A549 treated with Mapracorat at 1 μM for 4 hours (cell line): ENCODE results near the gene HYAL3. TPM values are rescaled to one million over a fixed set of nuclear protein-coding genes. Genes with fewer than 3 reads are reported as not detected.

Experiments used
- total RNA-seq: library from RNA; stranded (reverse); fragments of 200-300 nt; extraction: Qiagen RNA extraction; gene quantifications from 5 replicates; pipeline ENCODE4 v1.2.3, GENCODE V29; 2022

The HYAL3 gene
- total RNA-seq, result 7.0 to 10.7 TPM (median 9.1 TPM) in 5 replicates

GRCh38 chr3:50298836-50299637 is at the start of gene HYAL3, which contains the start of gene NAA80:
TSS of gene HYAL3 (minus strand) at chr3:50299405. CDS start at chr3:50295602, 3,803 bp downstream.
TSS of gene NAA80 (minus strand) at chr3:50299405. CDS start at chr3:50297463, 1,942 bp downstream.

GRCh38 chr3:50345586-50346234 is 46.5 kb upstream of the HYAL3 start, which contains the start of gene ZMYND10:
TSS of gene ZMYND10 (minus strand) at chr3:50345732. CDS start at chr3:50345579, 153 bp downstream.

GRCh38 chr3:50340448-50341329 is 41.5 kb upstream of the HYAL3 start, which contains the start of gene RASSF1:
TSS of gene RASSF1 (minus strand) at chr3:50340836. CDS start at chr3:50340805, 31 bp downstream.

GRCh38 chr3:50327943-50328691 is 28.9 kb upstream of the HYAL3 start, which contains the start of gene TUSC2:
TSS of gene TUSC2 (minus strand) at chr3:50328223. CDS start at chr3:50328099, 124 bp downstream.

GRCh38 chr3:50322386-50323091 is 23.3 kb upstream of the HYAL3 start, which contains the start of gene HYAL2:
TSS of gene HYAL2 (minus strand) at chr3:50322745. CDS start at chr3:50320489, 2,256 bp downstream.

GRCh38 chr3:50303013-50303815 is 4.0 kb upstream of the HYAL3 start, which contains the start of gene HYAL1:
TSS of gene HYAL1 (minus strand) at chr3:50303574. CDS start at chr3:50302956, 618 bp downstream.

GRCh38 chr3:50292159-50293078 is 6.8 kb downstream of the HYAL3 start, which contains the start of gene IFRD2:
TSS of gene IFRD2 (minus strand) at chr3:50292429. CDS start at chr3:50292274, 155 bp downstream.

GRCh38 chr3:50278880-50279224 is 20.4 kb downstream of the HYAL3 start, which contains the start of gene LSMEM2:
TSS of gene LSMEM2 (plus strand) at chr3:50279087. CDS start at chr3:50279114, 27 bp downstream.

GRCh38 chr3:50268703-50269451 is 30.3 kb downstream of the HYAL3 start, which contains the start of gene SEMA3B:
TSS of gene SEMA3B (plus strand) at chr3:50269147. CDS start at chr3:50269241, 94 bp downstream.

Other genes with a start within 250 kb of the HYAL3 start
- gene RBM5, start 210.5 kb downstream of the HYAL3 start, total RNA-seq, result 29.4 to 37.8 TPM (median 34.5 TPM) in 5 replicates
- 11.5 to 17.8 TPM (median 16.4 TPM) in 5 replicates for gene SEMA3F, start 144.1 kb downstream of the HYAL3 start, total RNA-seq
- gene GNAT1, start 107.8 kb downstream of the HYAL3 start, total RNA-seq, result 0.05 to 0.31 TPM in 2 of 5 replicates, not detected in the others
- gene SLC38A3, start 94.1 kb downstream of the HYAL3 start, total RNA-seq, result 0.08 to 0.22 TPM (median 0.16 TPM) in 3 of 5 replicates, not detected in the others
- gene GNAI2, start 63.2 kb downstream of the HYAL3 start, total RNA-seq, result 35.1 to 46.7 TPM (median 45.2 TPM) in 5 replicates
- gene SEMA3B, start 30.3 kb downstream of the HYAL3 start, total RNA-seq, result 5.3 to 9.6 TPM (median 8.3 TPM) in 5 replicates
- 0.11 TPM in 1 of 5 replicates, not detected in the others for gene LSMEM2, start 20.3 kb downstream of the HYAL3 start, total RNA-seq
- gene IFRD2, start 7.0 kb downstream of the HYAL3 start, total RNA-seq, result 73.8 to 101 TPM (median 96.0 TPM) in 5 replicates
- gene NAA80, start within 50 bp of the HYAL3 start, total RNA-seq, result 4.9 to 7.9 TPM (median 6.4 TPM) in 5 replicates
- gene HYAL1, start 4.2 kb upstream of the HYAL3 start, total RNA-seq, result 0.32 to 1.00 TPM (median 0.61 TPM) in 5 replicates
- gene HYAL2, start 23.3 kb upstream of the HYAL3 start, total RNA-seq, result 21.2 to 32.4 TPM (median 31.5 TPM) in 5 replicates
- gene TUSC2, start 28.8 kb upstream of the HYAL3 start, total RNA-seq, result 25.0 to 42.3 TPM (median 40.7 TPM) in 5 replicates
- 16.1 to 20.9 TPM (median 20.4 TPM) in 5 replicates for gene RASSF1, start 41.4 kb upstream of the HYAL3 start, total RNA-seq
- 1.1 to 1.3 TPM (median 1.2 TPM) in 5 replicates for gene ZMYND10, start 46.3 kb upstream of the HYAL3 start, total RNA-seq
- 12.4 to 14.6 TPM (median 13.9 TPM) in 5 replicates for gene NPRL2, start 51.4 kb upstream of the HYAL3 start, total RNA-seq
- 14.1 to 20.6 TPM (median 20.1 TPM) in 5 replicates for gene CYB561D2, start 51.5 kb upstream of the HYAL3 start, total RNA-seq
- 35.5 to 49.0 TPM (median 48.1 TPM) in 5 replicates for gene TMEM115, start 60.1 kb upstream of the HYAL3 start, total RNA-seq
- 0.50 to 0.79 TPM (median 0.72 TPM) in 5 replicates for gene CACNA2D2, start 204.2 kb upstream of the HYAL3 start, total RNA-seq